ES-I3 (cell line): ENCODE measurements around the gene CD34.

Experiments
- H3K36me3 ChIP-seq: 2 replicates; pipeline ENCODE4 v1.6.1; 2013; ENCODE audit warnings: mild to moderate bottlenecking, low read length, control low read depth, moderate library complexity; ENCODE audit not compliant: insufficient read depth
- H3K4me1 ChIP-seq: 2 replicates; pipeline ENCODE4 v1.6.1; 2013; ENCODE audit warnings: mild to moderate bottlenecking, control low read depth, low read length; ENCODE audit not compliant: insufficient read depth
- H3K9ac ChIP-seq: 2 replicates; pipeline ENCODE4 v1.6.1; 2013; ENCODE audit warnings: low read depth, mild to moderate bottlenecking, low read length, moderate library complexity
- H3K9me3 ChIP-seq: 2 replicates; pipeline ENCODE4 v1.6.1; 2013; ENCODE audit warnings: mild to moderate bottlenecking, low read length, moderate library complexity; ENCODE audit not compliant: control insufficient read depth, insufficient read depth

The CD34 gene

DNA sequence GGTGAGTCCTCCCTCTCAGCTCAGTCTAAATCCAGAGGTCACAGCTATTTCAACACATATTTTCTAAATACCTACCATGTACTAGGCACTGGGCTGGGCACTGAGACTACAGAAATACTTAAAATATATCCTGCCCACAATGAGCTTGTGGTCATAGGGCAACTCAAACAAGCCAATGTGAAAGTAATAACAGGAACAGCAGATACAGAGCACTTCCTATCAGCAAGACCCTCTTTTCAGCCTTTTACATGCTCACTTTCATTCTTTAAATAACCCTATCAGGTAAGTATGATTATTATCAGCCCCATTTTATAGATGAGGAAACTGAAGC, 71.9 kb downstream of the CD34 start:
- H3K4me1 ChIP-seq = no peaks in the 10 kb centered on the region
- no peaks in the 10 kb centered on the region for H3K36me3 ChIP-seq
- no peak overlapping the region for H3K9ac ChIP-seq
- H3K9me3 ChIP-seq = no peaks in the 10 kb centered on the region

DNA sequence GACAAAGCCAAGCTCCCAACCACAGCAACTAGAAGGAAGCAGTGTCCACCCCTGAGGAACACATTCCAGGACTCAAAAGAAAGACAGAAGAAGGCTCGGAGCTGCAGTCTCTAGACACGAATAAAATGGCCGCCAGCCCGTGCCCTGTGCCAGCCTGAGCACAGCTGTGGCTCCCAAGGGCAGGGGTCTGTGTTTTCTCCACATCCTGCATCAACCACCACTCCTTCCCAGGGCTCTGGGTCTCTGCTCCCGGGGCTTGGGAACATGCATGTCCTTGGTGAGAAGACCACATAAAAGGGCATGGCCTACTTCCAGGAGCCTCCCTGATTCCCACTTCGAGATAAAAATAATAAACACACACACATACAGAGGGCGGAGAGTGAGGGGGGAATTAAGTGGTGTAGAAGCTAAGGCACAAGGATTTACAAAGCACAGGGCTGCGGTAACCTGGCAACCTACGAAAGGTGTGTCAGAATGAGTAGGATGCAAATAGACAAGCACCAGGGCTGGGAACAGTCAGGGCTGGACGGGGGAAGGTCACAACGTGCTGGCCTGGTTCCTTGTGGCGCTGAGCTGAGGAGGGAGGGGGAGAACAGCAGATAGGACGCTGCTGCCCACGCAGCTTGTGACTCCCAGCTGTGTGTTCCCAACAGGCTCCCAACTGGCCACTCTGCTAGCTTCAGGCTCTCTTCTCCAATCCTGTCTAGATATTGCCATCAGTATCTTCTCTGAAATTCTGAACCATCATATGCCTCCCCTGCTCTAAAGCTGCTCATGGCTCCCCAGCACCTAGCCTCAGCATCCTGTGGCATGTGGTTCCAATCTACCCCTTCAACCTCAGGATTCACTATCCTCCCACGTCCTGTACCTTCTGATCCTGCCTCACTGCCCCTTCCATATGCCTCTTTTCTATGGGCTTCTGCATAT, 72.5 kb downstream of the CD34 start:
- H3K4me1 ChIP-seq = no peaks in the 10 kb centered on the region
- H3K9me3 ChIP-seq = no peaks in the 10 kb centered on the region
- no peaks in the 10 kb centered on the region for H3K36me3 ChIP-seq
- no peak overlapping the region for H3K9ac ChIP-seq

DNA sequence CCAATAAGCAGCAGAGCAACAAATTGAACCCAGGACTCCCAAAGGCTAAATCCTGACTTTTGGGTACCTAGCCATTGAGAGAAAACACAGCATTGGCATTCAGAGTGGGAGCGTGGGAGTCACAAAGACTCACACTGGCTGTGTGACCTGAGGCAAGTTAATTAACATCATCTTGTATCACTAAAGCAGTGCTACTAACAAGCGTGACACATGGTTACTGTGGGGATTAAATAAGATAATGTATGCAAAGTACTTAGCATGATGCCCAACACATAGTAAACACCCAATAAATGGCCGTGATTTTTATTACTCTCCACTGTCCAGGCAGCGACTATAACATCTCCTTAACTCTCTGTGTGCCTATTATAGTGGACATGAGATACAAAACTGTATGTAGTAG, 73.3 kb downstream of the CD34 start:
- Histone ChIP-seq H3K36me3 (no peaks in the 10 kb centered on the region), H3K9ac (no peak overlapping the region), H3K9me3 (no peaks in the 10 kb centered on the region), H3K4me1 (no peaks in the 10 kb centered on the region)

GRCh38 chr1:207836591-207837347, 74.2 kb downstream of the CD34 start:
- Histone ChIP-seq H3K9me3 (no peaks in the 10 kb centered on the region), H3K4me1 (no peaks in the 10 kb centered on the region)

DNA sequence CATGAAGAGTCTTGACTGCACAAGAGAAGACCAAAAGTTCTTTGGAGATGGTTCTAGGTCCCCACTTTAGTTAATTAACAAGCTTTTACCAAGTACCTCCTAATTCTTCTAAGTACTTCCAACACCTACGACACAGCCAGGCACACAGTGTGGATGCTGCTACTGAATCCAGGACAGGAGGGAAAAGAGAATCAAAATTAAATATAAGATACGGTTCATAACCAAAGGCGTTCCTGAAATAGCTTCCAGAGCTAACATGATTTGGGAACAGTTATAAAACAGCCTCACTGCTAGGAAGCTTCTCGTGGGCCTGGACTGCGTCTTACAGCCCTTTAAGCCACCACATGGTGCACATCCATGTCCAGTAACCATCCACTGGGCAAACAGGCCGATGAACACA, 75.0 kb downstream of the CD34 start:
- Histone ChIP-seq H3K36me3 (no peaks in the 10 kb centered on the region), H3K9me3 (no peaks in the 10 kb centered on the region), H3K4me1 (no peaks in the 10 kb centered on the region), H3K9ac (no peak overlapping the region)

More at GRCh38 chr1:207836591-207837347, 74.2 kb downstream of the CD34 start:
- Histone ChIP-seq H3K36me3 (no peaks in the 10 kb centered on the region), H3K9ac (no peak overlapping the region)

GRCh38 chr1:207833956-207834660, 76.8 kb downstream of the CD34 start:
- H3K9ac ChIP-seq = no peak overlapping the region
- H3K36me3 ChIP-seq = no peaks in the 10 kb centered on the region
- H3K4me1 ChIP-seq = no peaks in the 10 kb centered on the region
- no peaks in the 10 kb centered on the region for H3K9me3 ChIP-seq

DNA sequence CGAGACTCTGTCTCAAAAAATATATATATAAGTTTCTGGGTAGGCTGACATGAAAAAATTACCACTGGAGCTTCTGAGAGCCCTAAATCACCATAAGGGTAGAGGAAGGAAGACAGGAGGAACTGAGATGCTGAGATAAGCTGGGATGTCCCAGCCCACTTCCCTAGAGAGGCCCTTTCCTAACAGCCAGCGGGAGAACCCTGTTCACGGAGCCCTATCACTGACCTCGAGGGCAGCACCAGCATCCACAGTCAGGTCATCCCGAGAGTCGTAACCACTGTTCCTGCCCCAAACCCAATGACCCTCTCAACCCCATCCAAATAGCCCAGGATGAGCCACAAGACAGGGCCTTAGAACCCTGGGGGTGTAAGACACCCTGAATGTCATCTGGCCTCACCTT, 77.5 kb downstream of the CD34 start:
- Histone ChIP-seq H3K36me3 (no peaks in the 10 kb centered on the region), H3K9me3 (no peaks in the 10 kb centered on the region), H3K9ac (no peak overlapping the region), H3K4me1 (no peaks in the 10 kb centered on the region)

DNA sequence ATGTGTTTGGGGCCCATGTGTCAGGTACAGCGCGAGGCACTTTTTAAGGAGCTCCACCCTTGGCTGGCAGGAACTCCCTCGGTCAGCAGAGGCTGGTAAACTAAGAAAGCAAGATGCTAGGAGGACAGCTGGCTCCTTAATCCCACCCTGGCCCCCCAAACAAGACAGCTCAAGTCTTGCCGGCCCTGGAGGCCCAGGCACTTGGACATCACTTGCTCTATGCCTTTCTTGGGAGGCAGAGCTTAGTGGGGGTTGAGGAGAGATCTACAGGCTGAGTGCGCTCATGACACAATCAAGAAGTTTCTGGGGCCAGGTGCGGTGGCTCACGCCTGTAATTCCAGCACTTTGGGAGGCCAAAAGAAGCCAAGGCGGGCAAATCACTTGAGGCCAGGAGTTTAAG, 78.1 kb downstream of the CD34 start:
- Histone ChIP-seq H3K9me3 (no peaks in the 10 kb centered on the region), H3K9ac (no peak overlapping the region), H3K36me3 (no peaks in the 10 kb centered on the region), H3K4me1 (no peaks in the 10 kb centered on the region)

- H3K9ac ChIP-seq = no peak overlapping the region
- H3K9me3 ChIP-seq = no peaks in the 10 kb centered on the region
- no peaks in the 10 kb centered on the region for H3K36me3 ChIP-seq
- no peaks in the 10 kb centered on the region; the same call in 1 of the 2 replicates for H3K4me1 ChIP-seq
These were observed 79.2 kb downstream of the CD34 start for GRCh38 chr1:207831517-207832327.
